K562 (cell line): ENCODE data around the gene ZBTB43. TPM values are rescaled to one million over a fixed set of nuclear protein-coding genes. Genes with fewer than 3 reads are reported as not detected.

Experiments
- ATAC-seq: fragments of 200-7000 bp; cut with Tn5 transposase; 3 replicates; pipeline ENCODE4 v1.9.1; 2020; ENCODE audit warnings: moderate library complexity
- BruUV-seq: library from RNA; stranded (reverse); fragments of 400-500 nt; replicated peaks from 2 replicates; lab custom pipeline; 2021; lab: Mats Ljungman, UMichigan
- CTCF ChIA-PET: fragments of 300-600 bp; formaldehyde crosslinking; extraction: SDS; loops from one replicate; lab custom pipeline; 2021; ENCODE audit warnings: low intra/inter-chr PET ratio; lab: Yijun Ruan, JAX
- POLR2A ChIA-PET: fragments of 300-600, 350-650 bp; sonication (Branson Sonifier 250); formaldehyde crosslinking; extraction: SDS; loops from one replicate; lab custom pipeline; 2021; ENCODE audit warnings: antibody characterized with exemption, inconsistent platforms; lab: Yijun Ruan, JAX
- DNase-seq, 4 experiments: peaks; one replicate each; pipeline versions ENCODE4 v3.0.0 to v3.0.0-alpha.2; 2011 to 2018; ENCODE audit warnings: low spot score in 3 of 4, mixed read lengths in 3 of 4; ENCODE audit errors: extremely low read depth in 1 of 4
- FAIRE-seq: peaks from 2 replicates; lab custom pipeline; 2011; peaks lifted over from hg19 to GRCh38; lab: Jason Lieb, UNC
- H2AFZ ChIP-seq: 2 replicates; pipeline ENCODE4 v1.6.0; 2011; ENCODE audit warnings: low read depth, low read length, control low read depth, inconsistent platforms
- H3K27ac ChIP-seq: fragments of 200-600 bp; 3 replicates; pipeline ENCODE4 v1.8.0; 2011; ENCODE audit warnings: low read depth, mild to moderate bottlenecking, control low read depth, inconsistent platforms, low read length, moderate library complexity, mixed read lengths; ENCODE audit errors: extremely low read depth
- H3K27me3 ChIP-seq, 2 experiments: fragments of 300-600 bp in 1 of 2; 2 replicates in 1 of 2; 3 replicates in 1 of 2; pipeline versions ENCODE4 v1.6.0 to v1.8.0; 2011; ENCODE audit warnings: inconsistent platforms in 2 of 2, low read length in 2 of 2, mild to moderate bottlenecking in 1 of 2, mixed read lengths in 1 of 2, moderate library complexity in 1 of 2; ENCODE audit not compliant: control insufficient read depth in 2 of 2, insufficient read depth in 2 of 2
- H3K36me3 ChIP-seq: fragments of 300-600 bp; 3 replicates; pipeline ENCODE4 v1.8.0; 2011; ENCODE audit warnings: mild to moderate bottlenecking, low read length, inconsistent platforms; ENCODE audit not compliant: control insufficient read depth, insufficient read depth
- H3K4me1 ChIP-seq, 2 experiments: fragments of 200-600 bp in 1 of 2; replicated peaks in 1 of 2; 2 replicates in 1 of 2; 3 replicates in 1 of 2; pipeline versions ENCODE4 v1.5.1 to v1.8.0; 2011; ENCODE audit warnings: inconsistent platforms in 2 of 2, low read length in 2 of 2, mild to moderate bottlenecking in 1 of 2, mixed read lengths in 1 of 2, moderate library complexity in 1 of 2; ENCODE audit not compliant: control insufficient read depth in 2 of 2, insufficient read depth in 2 of 2
- H3K4me2 ChIP-seq: 2 replicates; pipeline ENCODE4 v1.6.1; 2011; ENCODE audit warnings: low read length, control low read depth, inconsistent platforms, mixed read lengths; ENCODE audit not compliant: insufficient read depth
- H3K4me3 ChIP-seq: fragments of 200-600 bp; sonication (generic), shearing (Covaris generic); 2 replicates; pipeline ENCODE4 v1.5.1; 2016; ENCODE audit warnings: control low read depth, inconsistent platforms
- H3K79me2 ChIP-seq: fragments of 200-600 bp; 3 replicates; pipeline ENCODE4 v1.8.0; 2011; ENCODE audit warnings: low read length, inconsistent platforms; ENCODE audit not compliant: control insufficient read depth, insufficient read depth
- H3K9ac ChIP-seq, 2 experiments: 2 replicates each; pipeline versions ENCODE4 v1.6.0 to v1.6.1; 2011; ENCODE audit warnings: low read depth in 2 of 2, low read length in 2 of 2, control low read depth in 1 of 2, inconsistent platforms in 1 of 2, mild to moderate bottlenecking in 1 of 2, mixed read lengths in 1 of 2; ENCODE audit not compliant: insufficient read depth in 1 of 2
- H3K9me1 ChIP-seq: one replicate; pipeline ENCODE4 v1.6.0; 2011; ENCODE audit warnings: inconsistent platforms, mild to moderate bottlenecking, low read length, moderate library complexity; ENCODE audit not compliant: control insufficient read depth, insufficient read depth
- H3K9me3 ChIP-seq: replicated peaks from 2 replicates; pipeline ENCODE4 v1.5.1; 2011; ENCODE audit warnings: low read depth, low read length, inconsistent platforms; ENCODE audit not compliant: control insufficient read depth, insufficient read depth
- H4K20me1 ChIP-seq: replicated peaks from 2 replicates; pipeline ENCODE4 v1.6.1; 2011; ENCODE audit warnings: low read length, inconsistent platforms, mixed read lengths; ENCODE audit not compliant: control insufficient read depth, insufficient read depth
- FOXJ2 ChIP-seq: fragments of 200-800 bp; sonication (Bioruptor generic); IDR thresholded peaks from 2 replicates; pipeline ENCODE4 v1.6.1; 2016; ENCODE audit warnings: missing genetic modification characterization, missing compliant biosample characterization
- HMG20A ChIP-seq: fragments of 450-650 bp; formaldehyde crosslinking; conservative IDR thresholded peaks from 2 replicates; pipeline ENCODE4 v1.4.0; 2020; ENCODE audit warnings: mild to moderate bottlenecking, mixed read lengths
- KAT8 ChIP-seq: fragments of 450-650 bp; IDR thresholded peaks from 2 replicates; pipeline ENCODE4 v1.6.1; 2016; ENCODE audit warnings: low read depth, mild to moderate bottlenecking
- RHOXF2B ChIP-seq: fragments of 250-450 bp; sonication (Bioruptor Pico); conservative IDR thresholded peaks from 2 replicates; pipeline ENCODE4 v1.5.1; 2021
- TFAM ChIP-seq: fragments of 250-450 bp; sonication (Bioruptor Pico); conservative IDR thresholded peaks from 2 replicates; pipeline ENCODE4 v1.5.0; 2021; ENCODE audit warnings: mild to moderate bottlenecking, moderate library complexity
- ZBED1 ChIP-seq: IDR thresholded peaks from 2 replicates; pipeline ENCODE4 v1.6.1; 2014
- ZBTB11 ChIP-seq, 3 experiments: fragments of 200-800 bp in 1 of 3; fragments of 250-450 bp in 1 of 3; fragments of 450-650 bp in 1 of 3; sonication (Bioruptor Pico) in 1 of 3; sonication (Bioruptor generic) in 1 of 3; formaldehyde crosslinking in 1 of 3; IDR thresholded peaks; 2 replicates each; pipeline versions ENCODE4 v1.6.1 to v1.8.0; 2016 to 2022; ENCODE audit warnings: mild to moderate bottlenecking in 2 of 3, missing genetic modification characterization in 2 of 3, missing compliant biosample characterization in 1 of 3, moderate library complexity in 1 of 3
- WGBS: fragments of 100-300 bp; shearing (Covaris generic); methylation state at CpG from one replicate; pipeline ENCODE4 v1.1.6; 2016; ENCODE audit warnings: low coverage, mixed read lengths; ENCODE audit not compliant: insufficient coverage; ENCODE audit errors: missing lambda C conversion rate; 5-methylcytosine and 5-hydroxymethylcytosine counted together
- in situ Hi-C: fragments of 300-500 bp; cut with MboI; formaldehyde crosslinking; loops from 4 replicates; pipeline ENCODE4 v1.15.0; 2018; ENCODE audit warnings: inconsistent platforms, mixed read lengths
- intact Hi-C: fragments of 100-400 bp; cut with micrococcal nuclease; formaldehyde crosslinking; loops from 2 replicates; pipeline ENCODE4 v1.14.2; 2022
- polyA plus RNA-seq, 8 experiments: library from polyadenylated mRNA; depleted of rRNA in 4 of 8; stranded (reverse) in 5 of 8; unstranded in 3 of 8; fragments of >200 nt; fragmentation: Nextera tagmentation in 2 of 8; fragmentation: Illumina TruSeq in 1 of 8; extraction: Ambion mirVana in 2 of 8; extraction: Trizol in 1 of 8; gene quantifications; 2 replicates each; pipeline versions ENCODE4 v1.2.1 to v1.2.3, GENCODE V29; 2011 to 2014; ENCODE audit warnings: inconsistent platforms in 1 of 8, missing spikeins in 1 of 8
- total RNA-seq, 7 experiments: library from RNA; depleted of rRNA in 6 of 7; stranded (reverse); fragments of >200 nt in 6 of 7; fragmentation: Illumina TruSeq in 2 of 7; extraction: Trizol in 2 of 7; gene quantifications; 2 replicates each; pipeline versions ENCODE4 v1.2.1 to v1.2.3, GENCODE V29; 2011 to 2021; ENCODE audit warnings: low replicate concordance in 1 of 7

Gene ZBTB43
- total and polyA plus RNA-seq, 9 of the 15 experiments (the other 6 are each of a cell fraction or from before 2014, with no cell fraction given) = 3.9 to 17.2 (median 9.1) TPM

- intact Hi-C loops = no loop called here
- Histone ChIP-seq H4K20me1 (no peaks in the 10 kb centered on the region; the same call in 1 of the 2 replicates), H3K4me3 (no peak overlapping the region), H3K27ac (no peak overlapping the region), H3K27me3 (peaks cover 49 to 63% of the 10 kb centered on the region in 2 experiments), H3K4me2 (no peak overlapping the region), H3K36me3 (no peaks in the 10 kb centered on the region), H3K9me3 (no peaks in the 10 kb centered on the region), H2AFZ (no peak overlapping the region), H3K9ac (no peak overlapping the region), H3K4me1 (no peaks in the 10 kb centered on the region), H3K79me2 (no peaks in the 10 kb centered on the region), H3K9me1 (no peaks in the 10 kb centered on the region)
- ChIA-PET CTCF (no interaction called here), POLR2A (no interaction called here)
- DNase-seq (no peak), ATAC-seq (no peak), FAIRE-seq (no peak)
- TF ChIP-seq HMG20A (CRISPR knock-in tag) (no peak), ZBTB11 (CRISPR knock-in tag; IDR thresholded peaks at IDR 0.05) (no peak), FOXJ2 (tag) (no peak), TFAM (CRISPR knock-in tag) (no peak), ZBED1 (no peak), RHOXF2B (CRISPR knock-in tag) (no peak), KAT8 (no peak)
- WGBS = 2% methylated on average over 4 of the region's 4 CpGs
- BruUV-seq = no TSS peak
- in situ Hi-C loops = no loop called here
Measured at GRCh38 chr9:126790561-126790960, 14.3 kb upstream of the ZBTB43 start.
